Measurements from ENCODE around the gene PALD1.

Gene PALD1

DNA sequence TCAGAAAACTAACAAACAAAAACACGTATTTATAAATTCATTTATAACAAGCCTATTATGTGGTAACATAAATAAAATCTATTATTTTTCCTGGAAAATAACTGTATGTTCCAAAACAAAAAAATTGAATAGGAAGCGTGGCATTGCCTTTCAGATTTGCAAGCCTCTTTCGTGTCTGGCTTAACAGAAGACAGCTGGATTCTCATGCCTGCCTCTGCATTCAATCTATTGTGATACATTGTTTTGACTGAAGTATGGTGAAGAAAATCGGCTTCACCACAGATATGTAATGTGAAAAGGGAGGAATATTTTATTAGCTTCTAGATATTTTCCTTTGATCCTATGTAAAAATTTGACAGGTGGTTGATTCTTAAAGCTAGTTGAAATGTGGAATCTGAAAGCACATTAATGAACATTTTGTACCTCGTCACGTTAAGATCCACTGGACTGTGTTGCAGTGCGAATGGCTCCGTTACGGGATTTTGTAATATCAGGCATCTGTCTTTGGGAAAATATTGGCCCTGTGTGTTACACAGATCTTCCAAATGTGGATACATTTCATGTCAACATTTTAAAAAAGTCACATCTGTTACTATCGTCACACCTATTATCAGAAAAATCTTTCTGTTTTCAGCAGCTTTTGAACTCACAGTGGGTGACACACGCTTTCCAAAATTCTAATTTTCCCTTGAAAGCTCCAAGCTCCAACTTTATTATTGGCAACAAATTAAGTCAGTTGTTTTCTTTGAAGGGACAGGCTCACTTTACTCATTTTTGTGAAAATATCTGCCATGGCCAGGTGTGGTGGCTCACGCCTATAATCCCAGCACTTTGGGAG, 26.2 kb downstream of the PALD1 start:
- no peak for DNase-seq (ENCODE audit: low read depth)

DNA sequence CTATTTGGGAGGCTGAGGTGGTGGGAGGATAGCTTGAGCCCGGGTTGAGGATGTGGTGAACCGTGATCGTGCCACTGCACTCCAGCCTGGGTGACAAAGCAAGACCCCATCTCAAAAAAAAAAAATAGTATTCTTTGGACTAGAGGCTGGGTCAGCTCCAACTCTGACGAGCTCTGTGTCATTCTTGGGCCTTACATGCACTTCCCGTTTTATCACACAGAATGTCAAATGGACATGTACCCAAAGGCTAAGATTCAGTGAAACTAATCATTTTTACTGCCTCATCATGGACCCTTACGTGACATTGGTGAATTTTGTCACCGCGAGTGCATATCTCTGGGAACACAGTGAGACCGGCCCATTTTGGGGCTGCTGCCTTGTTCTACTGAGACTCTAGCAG, 27.3 kb downstream of the PALD1 start:
- no peak for DNase-seq (ENCODE audit: low read depth)

DNA sequence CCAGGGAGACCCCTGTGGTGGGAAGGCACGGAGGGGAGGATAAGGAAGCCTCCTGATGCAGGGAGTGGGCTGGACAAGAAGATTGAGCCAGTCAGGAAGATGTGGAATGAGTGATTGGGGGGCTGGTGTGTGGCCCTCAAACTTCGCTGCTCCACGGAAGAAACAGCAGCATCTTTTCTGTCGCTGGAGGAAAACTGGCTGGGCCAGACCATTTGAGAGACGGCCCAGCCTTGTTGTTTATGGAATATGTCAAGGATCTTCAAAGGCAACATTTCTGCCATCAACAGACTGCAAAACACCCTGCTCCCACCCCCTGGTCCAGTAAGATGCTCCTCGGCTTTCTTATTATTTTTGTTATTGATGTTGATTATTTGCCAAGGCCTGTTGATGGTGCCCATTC, 29.4 kb downstream of the PALD1 start:
- no peak for DNase-seq (ENCODE audit: low read depth)

DNA sequence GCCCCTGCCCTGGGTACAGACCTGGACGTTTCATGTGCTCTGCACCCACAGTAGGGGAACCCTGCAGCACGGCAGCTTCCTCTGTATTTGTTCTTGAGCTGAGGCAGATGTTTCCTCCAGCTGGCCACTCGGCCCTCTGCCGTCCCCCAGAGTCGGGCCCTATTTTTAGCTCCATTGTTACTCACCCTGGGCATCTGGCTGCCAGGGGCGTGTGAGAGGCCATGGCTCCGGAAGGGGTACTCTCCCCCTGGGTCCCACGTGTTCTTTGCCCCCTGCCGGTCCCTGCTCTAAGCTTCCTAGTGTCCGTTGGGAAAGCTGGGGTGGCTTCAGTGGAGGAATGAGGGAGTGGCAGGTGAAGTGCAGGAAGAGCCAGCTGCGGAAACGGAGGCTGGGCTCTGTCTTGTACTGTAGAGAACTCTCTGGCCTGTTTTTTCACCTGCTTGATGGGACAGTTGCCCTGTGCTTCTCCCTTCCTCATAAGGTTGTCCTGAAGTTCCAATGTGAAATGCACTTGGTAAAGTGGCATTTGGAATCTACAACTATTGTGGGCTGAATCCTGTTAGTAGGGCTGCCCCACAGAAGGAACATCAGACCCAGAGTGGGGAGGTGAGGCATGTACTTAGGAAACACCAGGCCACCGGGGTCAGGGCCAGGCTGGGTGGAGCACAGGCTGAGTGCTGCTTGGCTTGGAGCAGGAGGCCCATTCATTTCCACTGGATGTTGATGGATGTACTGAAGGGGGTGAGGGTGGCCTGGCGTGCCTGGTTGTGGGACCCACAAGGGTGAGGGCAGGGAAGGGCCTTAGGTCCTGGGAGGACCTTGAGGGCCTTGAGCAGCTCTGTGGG, 30.6 kb downstream of the PALD1 start:
- no peak for DNase-seq (ENCODE audit: low read depth)

DNA sequence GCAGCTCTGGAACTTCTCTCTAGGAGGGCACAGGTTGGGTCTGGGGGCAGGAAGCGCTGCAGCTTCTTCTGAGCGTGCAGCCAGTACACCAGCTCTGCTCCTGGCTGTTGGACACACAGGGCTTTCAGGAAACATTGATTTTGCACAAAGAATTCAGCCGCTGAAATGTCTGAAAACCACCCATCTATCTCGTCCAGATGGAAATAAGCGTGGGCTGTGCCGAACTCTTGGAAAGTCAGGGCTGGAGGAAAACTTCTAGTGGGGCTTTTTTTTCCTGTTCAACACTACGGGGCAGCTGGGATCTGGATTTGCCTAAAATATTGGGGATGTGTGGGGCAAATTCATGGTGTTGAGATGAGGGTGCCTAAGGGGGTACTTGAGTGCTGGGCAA, 31.2 kb downstream of the PALD1 start:
- no peak for DNase-seq (ENCODE audit: low read depth)

DNA sequence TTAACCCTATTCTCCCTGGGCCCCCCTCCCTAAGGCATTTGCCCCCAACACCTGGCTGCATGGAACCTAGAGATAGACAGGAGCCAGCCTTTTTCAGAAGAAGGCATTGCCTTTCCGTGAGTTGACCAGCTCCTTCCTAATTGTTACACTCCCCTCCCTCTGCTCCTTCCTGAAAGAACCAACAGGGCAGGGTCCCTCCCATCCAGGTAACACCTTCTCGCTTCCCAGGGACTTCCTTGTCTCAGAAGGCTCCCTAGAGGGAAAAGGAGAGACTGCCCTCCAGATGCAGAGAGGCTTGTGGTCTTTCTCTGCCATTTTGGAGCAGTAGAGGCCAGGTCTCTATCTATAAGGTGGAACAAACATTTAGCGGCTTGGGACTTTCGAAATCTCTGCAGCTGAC, 31.9 kb downstream of the PALD1 start:
- no peak for DNase-seq (ENCODE audit: low read depth)

DNA sequence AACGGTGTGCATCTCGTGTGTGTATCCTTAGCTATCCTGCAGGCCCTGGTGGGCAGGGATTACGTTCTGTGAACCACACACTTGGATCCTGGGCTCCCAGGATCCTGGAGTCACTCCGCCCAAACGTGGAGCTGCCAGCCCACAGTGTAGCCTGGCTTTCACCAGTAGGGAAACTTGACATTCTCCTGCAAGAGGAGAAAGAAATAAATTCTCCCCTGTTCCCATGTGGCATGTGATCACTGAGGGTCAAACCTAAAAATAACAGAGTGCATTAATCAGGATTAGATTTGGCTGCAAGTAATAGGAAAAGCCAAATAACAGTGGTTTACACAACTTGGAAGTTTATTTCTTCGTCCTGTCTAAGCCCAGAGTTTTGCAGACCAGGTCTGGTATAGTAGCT, 32.3 kb downstream of the PALD1 start:
- no peak for DNase-seq (ENCODE audit: low read depth)

DNA sequence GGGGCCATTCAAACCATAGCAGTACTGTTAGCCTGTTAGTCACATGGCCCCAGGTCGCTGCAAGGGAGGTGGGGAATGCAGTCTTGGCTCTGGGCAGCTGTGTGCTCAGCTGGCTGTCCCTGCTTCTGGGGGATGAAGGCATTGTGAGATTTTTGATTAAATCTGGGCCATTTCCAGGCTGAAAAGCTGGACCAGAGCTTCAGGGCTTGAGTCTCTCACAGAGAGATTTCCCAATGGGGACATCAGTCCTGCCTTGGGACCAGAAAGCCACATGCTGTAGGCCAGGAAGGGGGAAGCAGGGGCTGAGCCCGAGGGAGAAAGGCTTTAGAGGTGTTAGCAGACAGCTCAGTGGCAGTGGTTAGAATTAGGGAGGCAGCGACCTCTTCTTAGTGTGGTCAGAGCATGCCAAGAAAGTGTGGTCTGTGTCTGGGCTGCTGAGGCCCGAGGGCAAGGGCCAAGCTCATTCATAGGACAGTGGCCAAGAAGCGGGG, 33.6 kb downstream of the PALD1 start:
- DNase-seq (ENCODE audit: low read depth), result no peak

DNA sequence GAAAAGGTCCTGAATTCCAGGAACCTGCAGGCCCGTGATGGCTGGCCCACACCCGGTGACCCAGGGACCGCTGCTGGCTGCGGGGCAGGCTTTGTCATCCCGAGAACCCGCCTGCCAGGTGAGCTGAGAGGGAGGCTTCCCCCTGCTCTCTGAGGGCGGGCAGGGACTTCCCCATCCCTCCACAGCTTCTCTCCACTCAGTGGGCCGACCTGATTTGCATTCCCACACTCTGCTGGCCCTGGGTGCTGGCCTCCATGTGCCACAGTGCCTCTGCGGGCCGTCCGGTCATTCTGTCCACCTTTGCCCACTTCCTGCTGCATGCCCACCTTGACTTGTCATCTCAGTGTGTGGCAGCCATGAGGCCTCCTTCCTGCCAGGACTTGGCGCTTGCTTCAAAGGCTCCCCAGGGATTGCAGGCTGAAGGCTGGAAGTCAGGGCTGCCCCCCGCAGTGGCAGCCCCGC, 35.3 kb downstream of the PALD1 start:
- no peak for DNase-seq (ENCODE audit: low read depth)

DNA sequence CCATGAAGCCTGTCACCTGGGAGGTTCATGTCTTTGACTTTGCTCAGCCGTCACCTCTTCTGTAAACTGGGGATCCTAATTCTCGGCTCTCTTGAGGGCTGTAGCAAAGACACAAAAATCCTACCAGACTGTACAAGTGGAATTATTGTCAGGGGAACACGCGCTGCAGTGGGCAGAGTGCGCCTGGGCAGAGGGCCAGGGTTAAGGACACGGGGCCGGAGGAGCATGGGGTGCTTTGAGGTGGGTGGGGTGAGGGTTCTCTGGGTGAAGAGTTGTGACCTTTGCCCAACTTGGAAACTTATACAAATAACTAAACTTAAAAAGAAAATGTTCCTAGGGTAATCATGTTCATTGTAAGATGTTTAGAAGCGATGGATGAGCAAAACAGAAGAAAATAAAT, 36.0 kb downstream of the PALD1 start:
- DNase-seq (ENCODE audit: low read depth), result no peak

DNA sequence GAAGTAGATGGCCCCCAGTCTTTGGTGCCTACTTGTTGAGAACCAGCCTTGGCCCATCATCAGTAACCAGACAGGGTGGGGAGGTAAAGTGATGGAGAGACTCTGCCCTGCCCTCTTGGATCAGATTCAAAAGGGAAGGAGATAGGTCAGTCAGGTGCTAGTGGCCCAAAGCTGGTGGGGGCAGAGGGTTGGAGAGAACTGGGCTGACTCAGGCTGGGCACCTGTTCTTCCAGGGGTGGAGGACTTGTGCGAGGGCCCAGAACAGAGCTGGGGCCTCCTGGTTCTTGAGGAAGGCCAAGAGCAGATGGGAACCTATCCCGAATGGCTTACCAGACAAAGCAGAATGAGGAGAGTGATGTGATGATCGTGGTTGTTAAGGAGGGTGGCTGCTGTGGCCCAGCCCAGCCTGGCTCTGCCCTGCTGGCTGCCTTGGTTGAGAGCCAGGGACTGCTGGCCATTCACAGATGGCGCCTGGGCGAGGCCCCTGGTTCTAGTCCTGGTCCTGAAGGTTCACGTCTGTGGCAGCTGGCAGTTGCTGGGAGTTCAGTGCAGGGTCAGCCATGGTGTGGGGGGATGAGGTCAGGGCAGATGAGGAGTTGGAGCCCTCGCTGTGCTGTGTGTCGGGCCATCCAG, 36.6 kb downstream of the PALD1 start:
- DNase-seq (ENCODE audit: low read depth), result no peak

DNA sequence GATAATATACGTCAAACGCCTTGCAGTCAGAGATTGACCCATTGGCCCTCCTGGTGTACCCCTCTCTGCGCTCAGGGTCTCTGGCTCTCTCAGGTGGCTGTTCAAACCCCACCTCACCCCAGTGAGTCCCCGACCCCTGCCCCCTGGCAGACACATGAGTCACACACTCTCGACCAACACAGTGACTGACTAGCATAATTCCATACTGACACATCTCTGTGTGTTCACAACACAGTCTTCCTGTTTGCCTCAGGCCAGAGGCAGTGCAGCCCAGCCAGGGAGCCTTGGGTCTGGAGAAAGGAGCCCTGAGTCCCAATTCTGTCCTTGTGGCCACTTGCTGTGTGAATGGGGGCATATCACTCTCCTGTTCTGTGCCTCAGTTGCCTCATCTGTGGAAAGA, 40.1 kb downstream of the PALD1 start:
- DNase-seq (ENCODE audit: low read depth), result no peak

DNA sequence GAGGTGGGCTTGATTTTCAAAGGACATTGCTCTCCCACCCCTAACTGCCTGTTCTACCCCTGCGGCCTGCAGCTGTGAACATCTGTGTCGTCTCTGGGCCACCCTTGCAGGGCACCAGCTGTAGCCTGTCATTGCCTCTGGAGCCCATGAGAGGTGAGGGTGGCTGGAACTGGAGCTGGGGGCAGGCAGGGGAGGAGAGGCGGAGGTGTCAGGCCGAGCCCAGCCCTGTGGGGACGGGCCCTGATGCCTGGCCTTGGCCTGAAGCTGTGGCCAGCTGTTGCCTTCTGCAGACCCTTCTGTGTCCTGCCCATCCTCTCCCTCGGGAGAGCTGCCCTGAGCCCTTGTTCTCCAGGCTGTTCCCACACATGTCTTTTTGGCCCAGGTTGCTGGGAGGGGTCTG, 44.5 kb downstream of the PALD1 start:
- no peak for DNase-seq (ENCODE audit: low read depth)

DNA sequence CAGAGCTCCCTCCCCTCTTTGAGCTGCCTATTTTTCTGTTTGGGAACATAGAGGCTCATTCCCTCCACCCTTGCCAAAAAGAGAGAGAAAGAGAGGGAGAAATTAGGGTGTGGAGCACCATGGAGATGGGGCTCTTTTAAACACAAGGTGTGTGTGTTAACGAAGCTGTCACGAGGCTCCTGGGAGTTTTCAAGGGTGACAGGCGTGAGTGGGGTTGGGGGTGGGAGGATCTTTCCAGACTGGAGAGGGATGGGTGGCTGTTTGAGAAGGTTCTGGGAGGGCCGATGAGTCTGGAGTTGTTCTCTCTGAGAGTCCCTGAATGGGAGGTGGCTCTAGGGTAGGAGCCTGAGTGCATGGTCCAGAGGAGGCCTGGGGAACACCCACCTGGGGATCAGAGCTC, 45.0 kb downstream of the PALD1 start:
- no peak for DNase-seq (ENCODE audit: low read depth)

DNA sequence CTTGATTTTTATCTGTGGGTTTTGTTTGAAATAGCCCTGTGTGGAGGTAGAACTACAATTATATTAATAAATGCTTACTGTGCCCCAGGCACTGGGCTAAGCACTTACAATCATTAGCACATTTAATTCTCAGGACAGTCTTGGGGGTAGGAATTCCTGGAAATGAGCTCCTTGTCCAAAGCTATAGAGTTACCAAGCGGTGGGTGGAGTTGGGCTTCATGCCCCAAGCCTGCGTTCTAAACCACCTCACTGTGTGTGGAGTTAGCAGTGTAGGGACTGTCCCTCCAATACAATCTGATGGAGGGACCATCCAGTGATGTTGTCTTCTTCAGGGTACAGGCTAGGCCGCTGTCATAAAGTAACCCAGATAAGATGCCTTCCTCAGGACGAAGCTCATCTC, 49.7 kb downstream of the PALD1 start:
- DNase-seq (ENCODE audit: low read depth), result no peak

DNA sequence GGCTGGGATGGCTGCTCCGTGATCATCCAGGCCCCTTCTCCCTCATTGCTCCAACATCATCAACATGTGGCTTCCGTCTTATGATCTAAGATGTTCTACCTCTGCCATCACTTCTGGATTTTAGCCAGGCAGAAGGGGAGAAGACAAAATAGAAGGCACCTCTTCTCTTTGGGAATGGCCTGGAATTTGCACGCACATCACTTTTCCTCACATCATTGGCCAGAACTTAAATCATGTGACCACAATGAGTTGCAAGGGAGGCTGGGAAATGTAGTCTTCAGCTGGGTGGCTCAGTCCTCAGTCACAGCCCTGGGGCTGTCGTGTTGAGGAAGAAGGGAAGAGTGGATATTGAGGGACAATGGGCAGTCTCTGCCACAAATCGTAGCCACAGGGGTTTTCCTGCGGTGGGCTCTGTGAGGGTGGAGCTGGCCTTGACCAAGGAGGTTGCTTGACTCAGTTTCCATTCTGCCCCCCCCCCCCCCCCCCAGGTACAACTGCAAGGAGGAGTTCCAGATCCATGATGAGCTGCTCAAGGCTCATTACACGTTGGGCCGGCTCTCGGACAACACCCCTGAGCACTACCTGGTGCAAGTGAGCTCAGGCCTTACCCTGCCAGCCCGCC, 50.3 kb downstream of the PALD1 start:
- DNase-seq (ENCODE audit: low read depth), result peak; percentile 7

DNA sequence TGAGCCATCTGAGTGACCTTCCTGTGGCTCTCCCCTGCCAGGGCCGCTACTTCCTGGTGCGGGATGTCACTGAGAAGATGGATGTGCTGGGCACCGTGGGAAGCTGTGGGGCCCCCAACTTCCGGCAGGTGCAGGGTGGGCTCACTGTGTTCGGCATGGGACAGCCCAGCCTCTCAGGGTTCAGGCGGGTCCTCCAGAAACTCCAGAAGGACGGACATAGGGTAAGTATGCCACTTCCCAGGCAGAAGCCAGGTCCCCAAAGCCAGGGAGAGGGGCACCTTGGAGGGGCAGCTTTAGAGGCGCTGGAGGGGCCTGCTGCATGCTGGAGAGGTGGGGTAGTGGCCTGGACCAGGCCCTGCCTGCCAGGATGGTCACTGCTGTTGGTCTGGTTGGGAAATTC, 51.3 kb downstream of the PALD1 start:
- no peak for DNase-seq (ENCODE audit: low read depth)

DNA sequence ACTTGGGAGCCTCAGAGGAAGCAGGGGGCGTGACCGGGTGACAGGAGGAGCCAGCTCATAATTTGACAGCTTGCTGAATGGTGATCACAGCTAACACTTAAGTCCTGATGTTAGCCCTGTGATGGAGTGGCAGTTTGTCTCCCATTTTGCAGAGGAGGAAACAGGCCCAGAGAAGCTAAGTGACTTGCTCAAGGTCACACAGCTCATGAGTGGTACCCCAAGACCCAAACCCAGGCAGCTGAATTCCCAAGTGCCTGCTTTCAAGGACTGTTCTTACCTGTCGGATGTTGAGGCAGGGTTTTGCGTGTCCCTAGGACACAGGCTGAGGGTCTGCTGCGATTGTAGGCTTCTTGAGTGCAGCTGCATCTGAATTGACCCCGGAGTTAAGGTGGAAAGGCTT, 51.7 kb downstream of the PALD1 start:
- no peak for DNase-seq (ENCODE audit: low read depth)

DNA sequence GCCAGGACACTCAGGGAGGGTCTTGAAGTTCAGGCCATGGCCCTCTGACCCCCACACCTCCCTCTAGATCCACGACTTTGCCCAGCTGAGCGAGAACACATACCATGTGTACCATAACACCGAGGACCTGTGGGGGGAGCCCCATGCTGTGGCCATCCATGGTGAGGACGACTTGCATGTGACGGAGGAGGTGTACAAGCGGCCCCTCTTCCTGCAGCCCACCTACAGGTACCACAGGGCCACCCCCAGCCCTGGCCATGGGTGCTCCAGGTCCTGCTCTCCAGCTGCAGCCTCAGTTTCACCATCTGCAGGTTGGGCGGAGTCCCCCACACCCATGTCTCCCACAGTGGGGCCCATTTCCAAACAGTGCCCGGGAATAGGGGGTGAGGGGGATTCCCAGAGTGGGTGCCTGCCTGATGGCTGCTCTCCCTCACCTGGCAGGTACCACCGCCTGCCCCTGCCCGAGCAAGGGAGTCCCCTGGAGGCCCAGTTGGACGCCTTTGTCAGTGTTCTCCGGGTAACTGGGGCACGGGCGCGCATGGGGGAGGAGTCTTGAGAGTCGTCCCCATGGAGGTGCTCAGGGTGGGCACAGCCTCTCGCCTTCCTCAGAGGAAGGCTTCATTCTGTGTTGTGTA, 54.1 kb downstream of the PALD1 start:
- DNase-seq (ENCODE audit: low read depth), result no peak

DNA sequence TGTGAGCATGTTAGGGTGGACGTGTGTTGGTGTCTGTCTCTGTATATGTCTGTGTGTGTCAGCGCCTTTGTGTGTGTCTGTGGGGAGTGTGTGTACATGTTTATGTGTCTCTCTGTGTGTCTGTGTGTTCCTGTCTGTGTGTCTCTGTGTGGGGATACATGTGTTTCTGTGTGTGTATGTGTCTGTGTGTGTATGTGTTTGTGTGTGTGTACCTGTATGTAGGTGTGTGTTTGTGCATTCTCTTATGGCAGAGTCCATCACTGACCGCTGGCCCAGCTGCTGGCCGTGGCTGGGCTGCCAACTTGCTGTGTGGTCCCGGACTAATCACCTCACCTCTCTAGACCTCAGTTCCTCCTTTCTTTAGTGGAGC, 54.6 kb downstream of the PALD1 start:
- no peak for DNase-seq (ENCODE audit: low read depth)

DNA sequence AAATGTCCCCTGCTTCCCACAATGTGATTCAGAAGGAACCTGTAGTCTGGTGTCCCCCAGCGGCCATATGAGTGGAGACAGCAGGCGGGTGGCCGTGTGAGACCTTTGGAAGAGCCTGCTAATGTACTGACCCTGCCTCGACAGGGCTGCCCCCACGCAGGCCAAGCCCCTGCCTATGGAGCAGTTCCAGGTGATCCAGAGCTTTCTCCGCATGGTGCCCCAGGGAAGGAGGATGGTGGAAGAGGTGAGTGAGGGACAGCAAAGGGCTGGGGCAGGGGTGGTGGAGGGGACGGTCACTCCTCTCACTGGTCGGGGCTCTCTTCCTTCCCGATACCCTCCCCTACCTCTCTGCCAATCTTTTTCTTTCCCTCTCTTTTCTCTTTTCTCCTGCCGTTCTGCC, 55.7 kb downstream of the PALD1 start:
- no peak for DNase-seq (ENCODE audit: low read depth)

DNA sequence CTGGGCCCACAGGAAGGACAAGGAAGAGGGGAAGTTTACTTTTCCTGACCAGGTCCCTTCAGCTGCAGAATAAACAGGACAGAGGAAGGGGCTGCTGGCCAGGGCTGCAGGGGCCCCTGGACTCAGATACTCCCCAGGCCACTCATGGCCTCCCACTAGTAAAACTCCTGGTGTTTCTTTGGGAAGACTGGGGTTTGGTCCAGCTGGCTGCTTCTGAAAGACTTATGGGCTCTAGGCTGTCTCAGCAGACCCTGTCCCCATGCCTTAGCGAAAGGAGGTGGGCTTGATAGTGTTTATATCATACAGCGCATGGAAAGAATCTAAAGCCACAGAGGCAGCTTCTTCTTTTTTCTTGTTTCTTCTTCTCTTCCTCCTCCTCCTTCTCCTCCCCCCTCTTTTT, 56.4 kb downstream of the PALD1 start:
- no peak for DNase-seq (ENCODE audit: low read depth)

All from HS-27A (cell line).